HG03439 (cell line): ENCODE results near the gene ZC2HC1C.
"Not testable (repeated sequence)": the region's sequence is repeated elsewhere in the genome, so short reads cannot be mapped to it uniquely, and the experiment has no call there.

ENCODE experiments used
- ATAC-seq: cut with Tn5 transposase; IDR thresholded peaks from one replicate; pipeline ENCODE4 v1.9.1; 2021; ENCODE audit warnings: mild to moderate bottlenecking, moderate library complexity; ENCODE audit not compliant: unreplicated experiment

Gene ZC2HC1C

DNA sequence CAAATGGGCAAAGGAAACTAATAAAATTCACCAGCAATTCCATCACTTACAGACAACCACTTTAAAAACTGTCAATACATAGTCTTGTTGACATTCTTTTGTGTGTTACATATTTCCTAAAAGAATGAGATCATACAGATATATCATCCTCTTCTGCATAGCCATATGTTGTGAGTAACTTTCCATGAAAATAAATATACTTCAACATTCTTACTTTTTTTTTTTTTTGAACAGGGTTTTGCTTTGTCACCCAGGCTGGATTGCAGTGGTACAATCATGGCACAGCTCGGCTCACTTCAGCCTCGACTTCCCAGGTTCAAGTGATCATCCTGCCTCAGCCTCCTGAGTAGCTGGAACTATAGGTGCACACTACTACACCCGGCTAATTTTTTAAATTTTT is 20.9 kb downstream of the ZC2HC1C start:
- no peak for ATAC-seq

DNA sequence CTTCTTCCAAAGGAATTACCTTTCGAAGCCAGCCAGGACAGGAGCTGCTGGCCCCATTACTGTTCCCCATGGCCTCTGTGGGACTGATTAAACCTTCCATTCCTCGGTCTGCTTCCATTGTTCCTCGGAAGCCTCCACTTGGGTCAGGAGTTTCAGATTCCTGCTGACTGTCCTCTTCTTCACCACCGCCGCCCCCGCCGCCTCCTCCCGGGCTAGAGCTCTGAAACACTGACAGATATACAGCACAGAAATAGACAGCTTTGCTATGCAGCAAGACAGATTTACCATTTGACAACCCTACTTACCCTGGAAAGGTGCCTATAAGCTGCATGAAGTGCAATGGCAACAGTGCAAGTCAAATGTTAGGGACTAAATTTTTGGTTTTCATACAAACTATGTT is 21.8 kb downstream of the ZC2HC1C start:
- ATAC-seq = no peak

DNA sequence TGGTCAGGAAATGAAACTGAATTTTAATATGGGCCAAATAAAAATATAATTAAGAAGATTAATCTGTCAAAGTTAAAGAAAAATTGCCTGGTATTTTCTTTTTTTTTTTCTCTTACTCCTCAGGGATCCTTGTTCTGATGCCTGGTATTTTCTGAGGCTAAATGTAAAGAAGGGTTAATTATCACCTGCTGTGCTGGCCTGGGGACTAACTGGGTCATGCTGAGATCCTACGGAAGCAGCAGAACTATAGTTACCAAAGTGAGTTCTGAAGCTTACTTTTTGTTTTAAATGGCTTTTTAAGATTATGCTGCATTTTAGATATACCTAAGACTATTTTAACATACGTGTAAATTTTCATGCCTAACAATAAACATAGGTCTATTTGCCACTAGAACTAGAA is 23.3 kb downstream of the ZC2HC1C start:
- no peak for ATAC-seq

DNA sequence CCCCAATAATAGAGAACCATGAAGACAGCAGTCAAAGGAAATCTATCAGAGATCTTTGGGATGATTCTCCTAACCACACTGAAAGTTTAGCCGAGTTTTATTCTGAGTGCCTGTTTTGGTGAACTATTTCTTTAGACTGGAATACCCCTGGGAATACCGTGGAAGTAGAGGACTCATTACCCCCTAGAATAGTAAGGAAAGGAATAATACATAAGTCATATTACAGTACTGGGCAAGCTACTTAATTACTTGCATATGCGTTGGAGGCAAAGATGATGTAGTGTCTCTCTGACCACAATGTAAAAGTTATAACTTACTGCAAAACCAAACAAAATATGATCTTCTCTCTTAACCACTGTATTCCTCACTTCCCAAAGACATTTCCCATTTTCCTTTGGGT is 25.5 kb downstream of the ZC2HC1C start:
- ATAC-seq = no peak

DNA sequence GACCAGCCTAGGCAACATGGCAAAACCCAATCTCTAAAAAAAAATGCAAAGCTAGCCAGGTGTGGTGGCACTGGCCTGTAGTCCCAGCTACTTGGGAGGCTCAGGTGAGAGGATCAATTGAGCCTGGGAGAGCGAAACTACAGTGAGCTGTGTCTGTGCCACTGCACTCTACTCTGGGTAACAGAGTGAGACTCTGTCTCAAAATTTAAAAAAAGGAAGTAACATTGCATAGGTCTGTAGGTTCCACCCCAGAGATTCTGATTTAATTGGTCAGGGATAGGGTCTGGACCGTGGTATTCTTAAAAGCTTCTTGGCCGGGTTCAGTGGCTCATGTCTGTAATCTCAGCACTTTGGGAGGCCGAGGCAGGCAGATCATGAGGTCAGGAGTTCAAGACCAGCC is 26.2 kb downstream of the ZC2HC1C start:
- no peak for ATAC-seq

GRCh38 chr14:75096959-75097358 is 27.5 kb downstream of the ZC2HC1C start:
- ATAC-seq = no peak

GRCh38 chr14:75098212-75098611 is 28.8 kb downstream of the ZC2HC1C start:
- ATAC-seq = no peak

- ATAC-seq = no peak
Observed at GRCh38 chr14:75098682-75099081, 29.2 kb downstream of the ZC2HC1C start.

GRCh38 chr14:75101491-75101890 is 32.0 kb downstream of the ZC2HC1C start:
- ATAC-seq = no peak

DNA sequence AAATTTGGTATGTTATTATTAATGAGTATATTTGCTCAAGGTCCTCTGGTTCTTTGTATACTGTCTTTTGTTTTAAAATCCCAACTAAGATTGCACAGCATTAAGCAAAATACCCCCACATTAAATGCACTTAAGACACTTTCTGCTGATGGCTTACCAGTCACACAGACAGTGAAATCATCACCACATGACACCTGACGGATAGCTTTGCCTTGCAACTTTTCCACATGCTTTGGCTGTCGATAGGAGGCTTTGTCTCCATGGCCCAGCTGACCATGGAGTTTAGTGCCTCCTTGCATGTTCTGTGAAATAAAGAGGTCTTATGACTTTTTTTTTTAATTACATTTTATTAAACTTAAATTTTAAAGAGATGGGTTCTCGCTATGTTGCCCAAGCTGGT is 37.7 kb downstream of the ZC2HC1C start:
- ATAC-seq = no peak

DNA sequence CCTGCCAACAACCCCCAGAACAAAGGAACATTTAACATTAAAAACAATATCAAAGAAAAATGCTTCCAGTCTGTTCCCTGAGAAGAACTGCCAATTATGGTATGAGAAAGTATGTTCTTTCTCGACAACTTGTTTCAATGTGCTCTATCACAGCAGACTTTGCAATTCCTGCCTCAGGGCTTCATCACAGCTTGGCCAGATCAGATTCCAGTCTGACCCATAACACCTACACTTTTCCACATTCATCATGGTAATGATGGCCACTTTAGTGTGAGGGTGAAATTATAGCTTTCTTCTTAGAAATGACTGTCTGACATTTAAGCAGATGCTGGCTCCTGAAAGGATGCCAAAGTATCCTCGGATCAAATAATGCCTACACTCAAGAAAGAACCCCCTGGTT is 40.4 kb downstream of the ZC2HC1C start:
- no peak for ATAC-seq

- no peak for ATAC-seq
Observed at GRCh38 chr14:75113932-75114539, 44.6 kb downstream of the ZC2HC1C start.

GRCh38 chr14:75119056-75119455 is 49.6 kb downstream of the ZC2HC1C start:
- ATAC-seq = no peak

GRCh38 chr14:75120541-75121291 is 51.3 kb downstream of the ZC2HC1C start:
- no peak for ATAC-seq

DNA sequence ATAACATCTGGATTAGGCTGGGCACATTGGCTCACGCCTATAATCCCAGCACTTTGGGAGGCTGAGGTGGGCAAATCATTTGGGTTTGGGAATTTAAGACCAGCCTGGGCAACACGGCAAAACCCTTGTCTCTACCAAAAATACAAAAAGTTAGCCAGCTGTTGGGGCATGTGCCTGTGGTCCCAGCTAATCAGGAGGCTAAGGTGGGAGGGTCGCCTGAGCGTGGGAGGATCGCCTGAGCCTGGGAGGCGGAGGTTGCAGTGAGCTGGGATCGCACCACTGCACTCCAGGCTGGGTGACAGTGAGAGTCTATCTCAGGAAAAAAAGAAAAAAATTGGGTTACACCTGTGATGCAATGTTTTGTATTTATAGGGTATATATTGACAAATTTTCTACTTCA is 52.1 kb downstream of the ZC2HC1C start:
- no peak for ATAC-seq

- no peak for ATAC-seq
Observed at GRCh38 chr14:75123991-75124390, 54.5 kb downstream of the ZC2HC1C start.

- no peak for ATAC-seq
Observed at GRCh38 chr14:75125617-75126016, 56.2 kb downstream of the ZC2HC1C start.

- no peak for ATAC-seq
Observed at GRCh38 chr14:75126121-75126544, 56.7 kb downstream of the ZC2HC1C start.

GRCh38 chr14:75126679-75127473 is 57.4 kb downstream of the ZC2HC1C start, which contains the start of gene NEK9:
TSS of gene NEK9 (minus strand) at chr14:75127048. CDS start at chr14:75126921, 127 bp downstream.
- peak; percentile 74 for ATAC-seq

DNA sequence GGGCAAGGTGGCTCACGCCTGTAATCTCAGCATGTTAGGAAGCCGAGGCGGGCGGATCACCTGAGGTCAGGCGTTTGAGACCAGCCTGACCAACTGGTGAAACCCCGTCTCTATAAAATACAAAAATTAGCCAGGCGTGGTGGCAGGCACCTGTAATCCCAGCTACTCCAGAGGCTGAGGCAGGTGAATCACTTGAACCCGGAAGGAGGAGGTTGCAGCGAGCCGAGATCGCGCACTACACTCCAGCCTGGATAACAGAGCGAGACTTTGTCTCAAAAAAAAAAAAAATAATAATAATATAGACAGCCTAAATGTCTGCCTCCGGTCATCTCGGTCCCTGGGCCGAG is 58.0 kb downstream of the ZC2HC1C start:
- ATAC-seq = not testable (repeated sequence)

GRCh38 chr14:75127903-75128595 is 58.6 kb downstream of the ZC2HC1C start:
- no peak for ATAC-seq
